GM18861 (cell line): ENCODE results near the gene TNS3.

Experiments
- ATAC-seq: cut with Tn5 transposase; IDR thresholded peaks from one replicate; pipeline ENCODE4 v1.9.1; 2021; ENCODE audit not compliant: unreplicated experiment

The TNS3 gene

DNA sequence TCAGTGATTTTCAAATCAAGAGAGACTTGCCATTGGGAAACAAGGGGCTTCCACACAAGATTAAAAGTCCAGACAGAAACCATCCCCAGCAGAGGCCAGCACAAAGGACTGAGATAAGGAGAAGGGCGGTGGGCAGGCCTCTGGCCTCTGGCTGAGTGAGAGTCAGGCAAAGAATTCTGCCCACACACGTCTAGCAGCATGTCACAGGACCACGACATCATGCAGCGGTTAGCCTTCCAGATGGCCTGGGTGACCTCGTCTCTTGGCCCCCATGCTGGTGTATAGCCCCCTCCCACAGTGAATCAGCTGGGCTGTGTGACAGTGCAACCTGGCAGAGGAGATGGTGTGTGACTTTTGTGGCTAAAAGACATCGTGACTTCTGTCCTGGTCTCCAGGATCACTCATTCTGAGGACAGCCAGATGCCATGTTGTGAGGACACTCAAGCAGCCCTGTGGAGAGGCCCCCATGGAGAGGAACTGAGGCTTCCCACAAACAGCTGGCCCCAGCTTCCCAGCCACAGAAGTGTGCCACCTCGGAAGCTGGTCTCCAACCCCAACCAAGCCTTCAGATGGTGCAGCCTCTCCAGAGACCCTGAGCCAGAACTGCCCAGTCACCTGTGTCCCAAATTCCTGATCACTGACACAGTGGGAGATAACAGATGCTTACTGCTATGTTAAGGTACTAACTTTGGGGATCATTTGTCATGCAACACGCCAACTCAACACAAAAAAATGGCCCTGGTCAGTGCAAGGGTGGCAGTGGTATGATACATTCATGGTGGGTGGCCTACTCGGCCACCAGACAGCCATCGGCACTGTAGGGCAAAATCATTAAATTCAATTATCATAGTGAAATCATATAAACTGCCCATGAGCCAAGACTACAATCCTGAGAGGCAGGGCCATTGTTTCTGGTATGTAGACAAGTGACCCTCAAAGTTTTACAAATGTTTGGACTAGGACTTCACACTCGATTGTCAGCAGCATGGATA lies 73.2 kb downstream of the TNS3 start:
- ATAC-seq: no peak

DNA sequence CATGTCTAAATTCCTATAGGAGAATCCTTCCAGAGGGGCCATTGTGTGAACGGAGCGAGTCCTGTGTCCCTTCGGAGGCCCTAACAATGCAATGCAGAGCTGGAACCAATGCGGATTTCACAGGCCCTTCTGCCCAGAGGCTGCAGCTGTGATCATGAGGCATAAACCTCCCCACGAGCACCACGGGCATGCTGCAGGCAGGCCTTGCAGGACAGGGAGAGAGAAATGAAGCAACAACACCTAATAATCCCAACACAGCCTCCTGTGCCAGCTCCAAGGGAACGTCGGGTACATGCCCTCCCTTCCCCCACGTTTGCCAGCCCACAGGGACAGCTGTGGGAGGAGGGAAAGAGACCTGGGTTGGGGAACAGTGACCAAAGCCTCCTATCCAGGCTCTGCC lies 74.4 kb downstream of the TNS3 start:
- ATAC-seq: no peak

DNA sequence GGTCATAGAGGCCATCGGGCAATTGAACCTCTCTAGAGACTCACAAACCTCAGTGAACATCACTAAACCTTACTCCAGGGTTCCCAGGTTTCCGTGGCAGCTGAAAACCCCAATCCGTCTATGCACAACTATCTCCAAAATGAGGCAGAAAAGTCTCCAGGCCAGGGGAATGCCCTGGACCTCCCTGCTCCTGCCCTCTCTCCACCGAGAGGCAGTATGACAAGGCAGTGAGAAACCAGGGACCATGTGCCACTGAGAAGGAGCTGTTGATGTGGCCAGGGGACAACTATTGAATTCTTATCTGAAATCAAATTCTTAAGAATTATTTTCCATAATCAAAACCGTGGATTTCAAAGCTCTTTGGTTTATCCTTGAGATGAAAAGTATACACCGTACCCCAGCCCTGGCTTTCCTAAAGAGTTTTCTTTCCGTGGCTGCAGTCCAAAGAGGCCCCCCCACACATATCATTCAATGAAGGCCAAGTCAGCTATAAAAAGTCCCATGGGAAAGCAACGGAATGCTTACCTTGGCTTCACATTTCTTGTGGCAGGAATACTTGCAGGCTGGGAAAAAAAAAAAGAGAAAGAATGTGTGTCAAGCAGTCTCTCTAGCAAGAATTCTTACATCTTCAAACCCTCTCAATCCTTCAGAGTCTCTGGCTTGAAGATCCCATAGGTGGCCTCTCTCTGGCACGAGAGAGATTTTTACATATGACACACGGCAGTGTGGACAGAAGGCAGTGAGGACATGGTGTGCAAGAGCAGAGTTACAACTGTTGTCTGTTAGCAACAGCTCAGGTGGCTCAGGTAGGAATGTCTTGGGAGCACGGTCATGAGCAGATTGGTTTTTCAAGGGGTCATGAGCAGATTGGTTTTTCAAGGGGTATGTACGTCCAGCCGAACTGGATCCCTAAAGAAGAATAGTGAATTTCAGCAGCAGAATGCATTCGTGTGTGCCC lies 75.2 kb downstream of the TNS3 start:
- no peak for ATAC-seq

- no peak for ATAC-seq
These were observed 76.5 kb downstream of the TNS3 start for GRCh38 chr7:47505312-47506007.

DNA sequence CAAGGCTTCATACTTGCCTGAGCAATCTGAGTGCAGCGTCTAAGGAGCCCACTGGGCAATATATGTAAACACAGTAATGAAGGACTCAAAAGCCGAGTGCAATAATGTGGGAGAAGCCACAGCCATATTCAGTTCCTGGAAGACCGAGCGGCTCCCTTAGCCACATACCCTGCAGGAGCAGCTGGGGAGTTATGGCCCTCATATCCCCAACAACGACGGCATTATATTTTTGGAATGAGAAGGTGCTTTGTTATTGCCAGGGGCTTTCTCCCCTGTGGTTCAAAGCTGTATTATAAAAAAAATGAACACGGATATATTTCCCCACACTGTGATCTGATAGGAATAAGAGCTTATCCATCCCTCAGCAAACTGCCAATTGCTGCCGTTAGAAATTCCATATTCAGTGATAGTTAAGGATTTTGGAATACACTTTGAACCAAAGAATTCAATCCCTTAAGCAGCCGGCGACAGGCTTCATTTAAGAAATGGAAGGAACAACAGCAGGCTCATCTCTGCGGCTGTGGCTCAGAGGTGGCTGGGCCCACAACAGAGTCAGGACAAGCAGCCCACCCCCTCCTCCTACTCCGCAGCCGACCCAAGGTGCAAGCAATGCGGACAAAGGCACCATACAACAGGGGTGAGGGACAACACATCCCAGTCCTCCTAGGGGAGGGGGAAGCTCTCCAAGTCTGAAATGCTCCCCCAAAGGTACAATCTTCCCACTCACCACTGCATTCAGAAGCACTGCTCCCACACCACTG lies 77.2 kb downstream of the TNS3 start:
- ATAC-seq: no peak

DNA sequence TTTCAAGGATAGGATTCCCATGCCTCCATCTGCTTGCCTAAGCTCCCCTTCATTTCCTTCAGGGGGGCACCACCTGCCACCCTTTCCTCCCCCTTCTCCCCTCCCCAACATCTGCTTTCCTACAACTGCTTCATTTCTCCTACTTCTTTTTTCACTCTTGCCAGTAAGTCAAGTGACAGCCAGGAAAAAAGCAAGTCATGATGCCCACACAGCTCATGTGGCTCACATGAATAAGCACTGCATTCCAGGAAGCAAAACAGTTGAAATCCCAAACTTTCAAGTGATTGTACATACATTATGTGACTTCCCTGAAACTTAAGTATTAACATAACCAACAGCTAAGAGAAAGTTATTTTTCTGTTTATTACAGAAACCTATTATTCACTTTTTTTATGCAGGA lies 78.6 kb downstream of the TNS3 start:
- no peak for ATAC-seq

DNA sequence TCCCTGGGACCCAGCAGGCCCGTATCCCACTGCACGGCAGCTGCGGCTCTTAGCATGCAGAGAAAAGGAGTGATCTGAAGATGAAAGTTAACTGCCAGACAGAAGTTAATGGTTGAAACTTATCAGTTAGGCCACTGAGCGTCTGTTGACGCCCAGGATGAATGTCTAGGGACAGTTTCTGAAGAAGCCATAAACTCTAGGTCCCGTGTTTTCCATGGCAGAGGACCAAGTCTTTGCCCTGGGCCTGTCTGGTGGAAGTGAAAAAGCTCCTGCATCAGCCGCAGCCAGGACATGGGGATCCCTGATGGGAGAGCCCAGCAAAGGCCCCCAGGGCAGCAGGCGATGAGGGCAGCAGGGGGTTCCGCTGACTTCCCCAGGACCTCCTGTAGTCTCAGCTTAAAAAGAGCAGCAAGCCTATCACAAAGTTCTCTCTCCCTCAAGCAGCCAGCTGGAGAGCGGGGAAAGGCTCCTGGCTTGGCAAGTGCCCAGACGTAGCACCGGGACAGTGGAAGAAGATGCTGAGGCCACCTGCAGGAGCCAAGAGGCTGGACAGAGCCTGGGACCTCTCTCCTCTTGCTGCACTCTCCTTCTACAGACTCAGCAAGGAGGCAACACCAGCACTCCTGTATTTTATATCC lies 79.6 kb downstream of the TNS3 start:
- no peak for ATAC-seq

GRCh38 chr7:47501406-47501805 lies 80.5 kb downstream of the TNS3 start:
- no peak for ATAC-seq

DNA sequence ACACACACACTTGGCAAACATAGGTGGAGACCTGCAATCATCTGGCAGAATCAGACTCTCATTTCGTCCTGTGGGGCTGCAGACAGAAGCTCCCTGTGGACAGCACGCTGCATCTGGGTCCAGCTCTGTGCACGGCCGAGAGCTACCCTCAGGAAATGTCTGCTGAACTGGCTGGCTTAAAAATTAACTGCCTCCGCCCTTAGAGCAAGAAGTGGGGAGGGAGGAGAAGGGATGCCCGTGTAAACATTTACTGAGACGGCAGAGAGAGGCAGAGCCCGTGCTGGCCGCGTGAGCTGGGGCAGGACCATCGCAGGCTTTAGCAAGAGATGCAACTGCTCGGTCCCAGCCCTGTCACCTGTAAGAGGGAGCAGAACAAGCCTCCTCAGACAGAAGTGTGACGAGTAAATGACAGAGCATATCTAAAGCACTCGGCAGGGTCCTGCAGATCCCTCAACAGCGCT lies 81.8 kb downstream of the TNS3 start:
- no peak for ATAC-seq

GRCh38 chr7:47498229-47499056 lies 83.5 kb downstream of the TNS3 start:
- no peak for ATAC-seq

- ATAC-seq: peak; percentile 95
These were observed 84.4 kb downstream of the TNS3 start for GRCh38 chr7:47497367-47498096.

GRCh38 chr7:47496666-47497065 lies 85.2 kb downstream of the TNS3 start:
- ATAC-seq: no peak

- ATAC-seq: no peak
These were observed 85.8 kb downstream of the TNS3 start for GRCh38 chr7:47496056-47496665.

- ATAC-seq: no peak
These were observed 87.7 kb downstream of the TNS3 start for GRCh38 chr7:47493976-47494911.

DNA sequence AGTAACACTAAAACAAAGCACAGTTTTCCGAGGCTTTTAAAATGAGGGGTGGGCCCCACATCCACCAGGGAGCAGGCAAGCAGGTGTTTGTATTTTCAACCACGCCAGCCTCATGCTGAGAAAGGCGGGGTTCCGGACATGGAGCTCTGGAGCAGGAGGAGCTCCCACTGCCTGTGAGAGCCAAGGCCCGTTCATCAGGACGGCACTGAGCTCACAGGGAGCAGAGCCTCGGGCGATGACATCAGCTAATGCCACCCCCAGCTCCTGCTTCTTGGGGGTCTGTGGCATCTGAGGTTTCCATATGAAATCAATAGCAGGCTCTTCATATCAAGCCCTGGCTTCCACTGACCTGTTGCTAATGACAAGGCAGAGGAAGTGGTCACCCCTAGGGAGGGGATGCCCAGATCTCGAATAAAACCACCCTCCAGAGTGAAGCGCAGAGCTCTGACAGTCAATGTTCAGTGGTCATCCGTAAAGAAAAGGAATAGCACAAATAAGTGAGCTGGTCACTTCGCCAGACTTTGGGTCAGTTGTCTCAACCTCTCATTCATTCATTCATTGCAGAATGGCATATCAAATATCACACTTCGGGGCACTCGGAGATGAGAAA lies 89.1 kb downstream of the TNS3 start:
- ATAC-seq: no peak
